GM18870 (cell line): ENCODE data around the gene FGD5.

Experiments used
- ATAC-seq: cut with Tn5 transposase; IDR thresholded peaks from one replicate; pipeline ENCODE4 v1.9.1; 2021; ENCODE audit warnings: moderate library complexity; ENCODE audit not compliant: unreplicated experiment

Gene FGD5

DNA sequence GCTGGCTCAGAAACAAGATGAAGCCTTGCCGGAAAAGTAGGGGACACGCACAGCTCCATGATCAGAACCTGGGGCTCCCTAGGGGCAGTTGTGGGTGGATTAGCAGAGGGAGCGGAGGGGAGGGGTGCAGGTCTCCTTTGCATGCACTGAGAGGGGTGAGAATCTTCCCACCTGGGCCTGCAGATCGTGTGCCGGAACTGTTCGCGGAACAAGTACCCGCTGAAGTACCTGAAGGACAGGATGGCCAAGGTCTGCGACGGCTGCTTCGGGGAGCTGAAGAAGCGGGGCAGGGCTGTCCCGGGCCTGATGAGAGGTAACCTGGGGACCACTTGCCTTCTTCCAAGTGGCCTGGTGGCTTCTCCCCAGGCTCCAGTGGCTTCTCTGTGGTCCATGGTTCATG, 104.1 kb downstream of the FGD5 start:
- ATAC-seq = no peak

- no peak for ATAC-seq
Measured at GRCh38 chr3:14923476-14923875, 104.7 kb downstream of the FGD5 start.

DNA sequence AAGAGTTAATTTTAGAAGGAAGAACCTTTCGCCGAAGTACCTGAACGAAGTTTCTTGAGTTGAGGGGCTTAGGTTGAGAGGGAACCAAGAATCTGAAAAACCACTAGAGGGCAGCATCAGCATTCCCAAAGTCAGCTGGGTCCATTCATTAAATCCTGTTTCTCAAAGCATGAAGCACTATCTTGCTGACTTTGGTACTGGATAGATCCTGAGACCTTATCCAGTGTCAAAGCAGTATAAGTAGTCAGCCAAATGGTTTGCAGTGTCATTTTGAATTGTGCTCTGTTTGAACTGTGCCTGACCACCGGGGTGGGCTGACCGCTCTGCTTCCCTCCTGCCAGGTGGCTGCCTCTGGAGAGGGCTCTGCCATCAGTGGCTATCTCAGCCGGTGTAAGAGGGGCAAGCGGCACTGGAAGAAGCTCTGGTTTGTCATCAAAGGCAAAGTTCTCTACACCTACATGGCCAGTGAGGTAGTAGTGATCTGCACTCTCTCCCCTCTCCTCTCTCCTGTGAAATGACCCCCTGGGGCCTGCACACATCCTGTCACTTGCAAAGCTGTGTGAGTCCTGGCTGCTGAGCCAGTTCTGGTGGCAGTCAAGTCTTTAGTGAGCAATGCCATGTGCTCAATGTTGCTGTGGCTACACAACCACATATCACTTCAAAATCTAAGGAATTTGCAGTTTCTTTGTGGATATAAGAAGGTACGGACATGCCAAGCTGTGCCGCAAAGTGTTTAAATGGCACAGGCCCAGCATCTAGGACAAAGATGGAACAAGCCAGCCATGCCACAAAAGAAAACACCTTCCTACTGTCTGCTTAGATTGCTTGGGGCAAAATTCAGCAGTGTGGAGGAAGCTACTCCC, 107.2 kb downstream of the FGD5 start:
- ATAC-seq = no peak

DNA sequence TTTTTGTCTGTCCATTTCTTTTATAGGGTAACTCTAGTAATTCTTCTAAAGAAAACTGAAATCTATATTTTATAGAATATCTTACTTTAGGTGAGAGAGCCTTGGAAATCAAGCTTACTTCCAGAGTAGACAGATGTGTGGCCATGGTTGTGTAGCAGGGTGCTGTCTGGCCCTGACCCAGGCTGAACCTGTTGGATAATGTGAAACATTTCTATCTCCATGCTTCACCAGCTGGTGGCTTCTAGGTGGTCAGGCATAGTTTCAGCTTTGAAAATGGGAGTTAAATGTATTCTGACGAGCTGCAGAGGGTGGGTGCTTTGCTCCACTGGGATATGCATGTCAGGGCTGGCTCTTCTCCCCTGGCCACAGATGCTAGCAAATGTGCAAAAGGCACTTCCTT, 107.8 kb downstream of the FGD5 start:
- ATAC-seq = no peak

- ATAC-seq = no peak
Measured at GRCh38 chr3:14927308-14927707, 108.5 kb downstream of the FGD5 start.

- no peak for ATAC-seq
Measured at GRCh38 chr3:14929310-14930074, 110.7 kb downstream of the FGD5 start.

DNA sequence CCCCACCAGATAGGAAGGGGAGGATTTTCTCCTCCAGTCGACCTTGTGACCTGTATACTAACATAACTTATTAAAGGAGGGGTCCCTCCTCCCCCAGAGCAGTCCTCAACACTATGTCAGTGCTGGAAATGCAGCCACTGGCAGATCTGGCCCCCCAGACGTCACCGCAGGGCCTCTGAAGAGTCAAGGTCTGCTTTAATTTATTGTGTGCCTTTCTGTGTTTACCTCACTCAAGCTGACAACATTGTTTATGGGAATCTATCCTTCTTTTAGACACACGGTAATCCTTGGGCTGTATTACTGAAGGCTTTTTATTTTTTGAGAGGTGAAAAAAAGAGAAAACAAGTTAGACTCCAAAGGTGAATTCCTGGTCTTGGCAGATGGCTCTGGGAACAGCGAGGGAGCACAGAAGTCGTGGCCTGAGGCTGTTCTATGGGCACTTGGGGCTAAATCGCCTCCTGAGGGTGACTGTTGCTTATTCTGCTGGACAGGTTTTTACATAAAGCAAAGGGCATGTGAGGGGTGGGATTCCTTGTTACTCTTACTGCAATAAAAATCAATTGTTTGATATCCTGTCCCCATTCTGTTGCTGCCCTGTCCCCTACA, 115.2 kb downstream of the FGD5 start:
- ATAC-seq = no peak

DNA sequence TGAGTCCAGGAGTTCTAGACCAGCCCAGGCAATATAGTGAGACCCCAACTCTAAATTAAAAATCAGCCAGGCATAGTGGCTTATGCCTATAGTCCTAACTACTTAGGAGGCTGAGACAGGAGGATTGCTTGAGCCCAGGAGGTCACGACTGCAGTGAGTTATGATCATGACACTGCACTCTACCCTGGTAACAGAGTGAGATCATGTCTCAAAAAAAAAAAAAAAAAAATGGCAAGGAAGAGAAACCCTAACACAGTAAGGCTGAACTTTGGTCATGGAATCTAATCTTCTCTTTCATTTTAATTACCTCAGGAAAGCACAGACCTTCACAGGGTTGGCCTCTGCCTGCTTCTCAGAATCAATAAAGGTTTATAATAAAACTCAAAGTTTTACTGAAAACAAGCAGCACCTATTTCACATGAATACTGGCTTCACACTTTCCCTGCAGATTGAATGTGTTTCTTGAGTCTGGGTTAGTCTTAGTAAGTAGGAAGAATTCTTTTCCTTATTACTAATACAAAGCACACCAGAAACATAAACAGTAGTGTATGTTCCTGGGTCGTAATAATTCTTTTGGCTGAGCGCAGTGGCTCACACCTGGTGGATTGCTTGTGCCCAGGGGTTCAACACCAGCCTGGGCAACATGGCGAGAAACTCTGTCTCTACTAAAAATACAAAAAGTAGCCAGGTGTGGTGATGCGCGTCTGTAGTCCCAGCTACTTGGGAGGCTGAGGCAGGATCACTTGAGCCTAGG, 117.0 kb downstream of the FGD5 start:
- no peak for ATAC-seq

DNA sequence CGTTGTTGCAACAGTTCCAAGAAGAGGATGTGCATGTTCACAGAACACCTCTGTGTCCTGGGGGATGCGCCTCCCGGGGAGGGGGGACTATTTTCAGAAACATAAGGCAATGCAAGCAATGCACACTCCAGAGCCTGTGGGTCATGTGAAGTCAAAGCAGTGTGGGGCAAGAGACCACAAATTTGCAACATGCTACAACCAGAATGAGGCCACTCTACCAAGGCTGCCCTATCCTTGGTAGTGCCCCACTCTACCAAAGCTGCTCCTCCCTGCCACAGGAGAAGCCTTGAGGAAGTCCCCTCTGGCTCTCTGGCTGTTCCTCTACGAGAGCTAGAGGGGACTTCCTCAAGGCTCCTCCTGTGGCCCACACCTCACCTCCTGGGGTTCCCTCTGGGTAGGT, 120.2 kb downstream of the FGD5 start:
- ATAC-seq = no peak

GRCh38 chr3:14941871-14942270, 123.1 kb downstream of the FGD5 start:
- no peak for ATAC-seq

DNA sequence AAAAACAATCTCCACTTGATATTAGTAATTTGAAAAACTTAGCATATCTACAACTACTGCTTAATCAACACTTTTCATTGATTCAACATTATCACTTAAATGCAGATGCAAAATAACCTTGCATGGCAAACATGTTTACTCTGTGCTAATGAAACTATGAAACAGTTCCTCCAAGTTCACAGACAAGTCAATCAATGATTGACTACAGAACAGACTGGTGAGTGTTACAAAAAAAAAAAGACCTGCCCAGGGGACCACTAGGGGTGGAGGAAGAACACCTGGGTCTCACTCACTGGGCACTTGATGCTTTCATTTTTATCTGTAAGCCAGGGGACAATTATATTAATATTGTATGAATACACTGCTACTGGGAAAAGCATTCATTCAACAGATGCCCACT, 124.3 kb downstream of the FGD5 start:
- ATAC-seq = no peak

DNA sequence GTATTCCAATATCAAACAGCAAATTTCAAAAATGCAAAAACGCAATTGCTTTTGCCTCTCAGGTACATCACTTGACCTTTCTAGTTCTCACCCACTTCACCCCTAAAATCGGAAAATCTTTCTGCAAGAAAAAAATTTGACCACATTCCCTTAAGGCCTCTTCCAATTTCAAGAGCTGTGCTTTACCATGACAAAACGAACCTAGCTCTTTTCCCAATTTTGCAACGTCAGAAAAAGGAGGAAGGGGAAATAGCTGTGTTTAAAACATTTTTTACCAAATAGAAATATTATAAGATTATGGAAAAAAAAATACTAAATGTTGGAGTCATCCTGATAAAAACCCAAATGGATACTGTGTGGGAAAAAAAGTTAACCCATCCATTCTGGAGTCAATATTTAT, 127.5 kb downstream of the FGD5 start:
- no peak for ATAC-seq

DNA sequence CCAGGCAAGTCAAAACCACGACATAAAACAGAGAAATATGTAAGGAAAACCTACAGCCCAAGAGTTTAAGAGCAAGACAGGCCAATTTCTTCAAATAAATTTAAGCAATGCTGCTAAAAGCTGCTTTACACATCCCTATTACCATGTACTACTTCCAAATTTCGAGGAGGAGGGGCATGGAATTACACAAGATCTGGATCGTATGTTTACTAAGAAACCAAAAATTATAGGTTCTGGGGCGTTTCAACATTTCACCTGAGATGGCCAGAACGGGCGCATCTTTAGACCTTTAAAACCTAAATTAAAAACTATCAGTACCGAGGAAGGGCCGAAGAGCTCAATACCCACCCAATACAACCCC, 128.0 kb downstream of the FGD5 start:
- ATAC-seq = no peak

- peak; percentile 38 for ATAC-seq
Measured at GRCh38 chr3:14947100-14947885, 128.5 kb downstream of the FGD5 start, which contains the start of gene NR2C2. Gene NR2C2 (plus strand): TSS chr3:14947583. CDS start chr3:15003915, 56,332 bp downstream.

DNA sequence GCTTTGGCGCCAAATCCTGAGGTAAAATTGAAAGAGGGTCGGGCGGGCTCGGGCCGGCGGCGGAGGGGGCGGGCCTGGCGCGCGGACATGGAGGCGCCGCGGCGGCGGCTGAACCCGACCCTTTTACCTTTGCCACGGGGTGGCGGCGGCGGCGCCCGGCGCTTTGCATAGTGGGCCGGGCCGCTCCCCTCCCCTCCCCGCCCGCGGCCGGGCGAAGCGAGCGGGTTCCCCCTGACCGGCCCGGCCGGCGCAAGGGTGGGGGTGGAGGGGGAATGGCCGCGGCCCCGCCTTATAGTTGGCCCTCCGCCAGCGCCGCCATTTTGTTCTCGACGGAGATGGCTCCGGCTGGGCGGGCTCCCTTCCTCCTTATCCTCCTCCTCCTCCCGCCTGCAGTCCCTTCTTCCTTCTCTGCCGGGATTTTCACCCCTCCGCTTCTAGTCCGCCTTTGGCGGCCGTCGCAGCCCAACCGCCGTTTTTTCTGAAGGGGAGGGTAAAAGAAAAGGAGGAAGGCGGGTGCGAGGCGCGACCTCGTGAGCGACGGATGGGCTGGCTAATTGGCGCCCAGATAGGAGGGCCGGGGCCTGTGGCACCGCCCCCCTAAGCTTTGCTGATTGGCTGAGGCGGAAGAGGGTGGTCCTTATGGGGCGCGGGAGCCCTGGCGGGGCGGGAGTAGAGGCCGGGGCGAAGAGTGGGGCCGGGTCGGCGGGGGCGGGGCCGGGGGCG, 129.3 kb downstream of the FGD5 start:
- ATAC-seq = peak; percentile 91

- no peak for ATAC-seq
Measured at GRCh38 chr3:14948609-14949038, 129.9 kb downstream of the FGD5 start.

GRCh38 chr3:14949126-14949525, 130.4 kb downstream of the FGD5 start:
- no peak for ATAC-seq

- ATAC-seq = no peak
Measured at GRCh38 chr3:14950274-14950673, 131.5 kb downstream of the FGD5 start.

- no peak for ATAC-seq
Measured at GRCh38 chr3:14957153-14957552, 138.4 kb downstream of the FGD5 start.

GRCh38 chr3:14957925-14958324, 139.2 kb downstream of the FGD5 start:
- no peak for ATAC-seq
